ENCODE measurements around the gene SLC1A6. TPM values are rescaled to one million over a fixed set of nuclear protein-coding genes. Genes with fewer than 3 reads are reported as not detected.

Gene SLC1A6
- total RNA-seq, 1 experiment from 2014 or later = 2.9 TPM

DNA sequence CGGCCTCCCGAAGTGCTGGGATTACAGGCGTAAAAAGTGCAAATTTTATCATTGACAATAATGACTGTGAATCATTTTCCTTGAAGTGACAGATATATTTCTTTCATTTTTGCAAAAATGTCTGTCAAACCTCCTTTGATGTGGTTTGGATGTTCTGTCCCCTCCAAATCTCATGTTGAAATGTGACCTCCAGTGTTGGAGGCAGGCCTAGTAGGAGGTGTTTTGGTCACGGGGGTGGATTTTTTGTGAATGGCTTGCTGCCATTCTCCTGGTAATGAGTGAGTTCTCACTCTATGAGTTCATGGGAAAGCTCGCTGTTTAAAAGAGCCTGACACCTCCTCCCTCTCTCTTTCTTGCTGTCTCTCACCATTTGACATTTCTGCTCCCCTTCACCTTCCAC is 5.5 kb upstream of the SLC1A6 start:
- BruUV-seq (replicated peaks) = no TSS peak

DNA sequence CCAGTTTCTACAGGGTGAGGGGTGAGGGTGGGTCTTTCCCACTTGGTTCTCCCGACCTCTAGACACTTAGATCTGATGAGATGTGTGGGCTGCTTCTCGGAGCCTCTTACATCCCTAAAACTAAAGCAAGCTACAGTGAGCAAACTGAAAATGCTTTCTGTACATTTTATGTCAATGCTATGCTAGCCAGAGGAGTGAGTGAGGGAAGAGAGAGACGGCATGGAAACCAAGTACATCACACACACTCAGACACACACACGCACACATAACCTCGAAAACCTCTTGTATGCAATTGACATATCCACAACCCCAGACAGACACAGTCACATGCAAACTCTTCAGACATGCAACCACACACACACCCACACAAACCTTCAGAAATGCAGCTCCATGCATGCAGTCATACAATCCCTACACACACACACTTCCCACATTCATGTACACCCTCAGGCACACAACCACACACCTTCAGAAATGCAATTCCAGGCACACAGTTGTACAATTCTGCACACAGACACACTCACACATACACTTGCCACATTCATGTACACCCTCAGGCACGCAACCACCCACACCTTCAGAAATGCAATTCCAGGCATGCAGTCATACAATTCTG is 1.4 kb downstream of the SLC1A6 start:
- no peaks in the 10 kb centered on the region for H3K9me3 ChIP-seq (ENCODE audit: insufficient read depth, low read depth)
- H2AFZ ChIP-seq = 0 out of 2 replicates have a peak overlapping the region, but pooled peaks have one; percentile 63
- ChIA-PET POLR2A (ENCODE audit: unreplicated experiment) (no interaction called here), CTCF (no interaction called here)
- intact Hi-C loops (cut with micrococcal nuclease; ENCODE audit: unreplicated experiment) = no loop called here
- BruUV-seq (replicated peaks) = no TSS peak
- TF ChIP-seq, protein P1, sequence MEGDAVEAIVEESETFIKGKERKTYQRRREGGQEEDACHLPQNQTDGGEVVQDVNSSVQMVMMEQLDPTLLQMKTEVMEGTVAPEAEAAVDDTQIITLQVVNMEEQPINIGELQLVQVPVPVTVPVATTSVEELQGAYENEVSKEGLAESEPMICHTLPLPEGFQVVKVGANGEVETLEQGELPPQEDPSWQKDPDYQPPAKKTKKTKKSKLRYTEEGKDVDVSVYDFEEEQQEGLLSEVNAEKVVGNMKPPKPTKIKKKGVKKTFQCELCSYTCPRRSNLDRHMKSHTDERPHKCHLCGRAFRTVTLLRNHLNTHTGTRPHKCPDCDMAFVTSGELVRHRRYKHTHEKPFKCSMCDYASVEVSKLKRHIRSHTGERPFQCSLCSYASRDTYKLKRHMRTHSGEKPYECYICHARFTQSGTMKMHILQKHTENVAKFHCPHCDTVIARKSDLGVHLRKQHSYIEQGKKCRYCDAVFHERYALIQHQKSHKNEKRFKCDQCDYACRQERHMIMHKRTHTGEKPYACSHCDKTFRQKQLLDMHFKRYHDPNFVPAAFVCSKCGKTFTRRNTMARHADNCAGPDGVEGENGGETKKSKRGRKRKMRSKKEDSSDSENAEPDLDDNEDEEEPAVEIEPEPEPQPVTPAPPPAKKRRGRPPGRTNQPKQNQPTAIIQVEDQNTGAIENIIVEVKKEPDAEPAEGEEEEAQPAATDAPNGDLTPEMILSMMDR (conservative IDR thresholded peaks at IDR 0.05) = no peak
- no peak for TF ChIP-seq EZH2 (IDR thresholded peaks at IDR 0.05; ENCODE audit: low read depth)
- peak overlapping the region; percentile 68 for H3K4me2 ChIP-seq
- DNase-seq = no peak
- H3K27ac ChIP-seq = no peak overlapping the region
- H3K4me1 ChIP-seq (replicated peaks; ENCODE audit: insufficient read depth) = no peaks in the 10 kb centered on the region
- H3F3A ChIP-seq (ENCODE audit: insufficient read depth, low read depth) = peaks cover 9% of the 10 kb centered on the region; the same call in 1 of the 2 replicates
- no peaks in the 10 kb centered on the region for H4K20me1 ChIP-seq (ENCODE audit: insufficient read depth)
- no peaks in the 10 kb centered on the region for H3K9me2 ChIP-seq (ENCODE audit: insufficient read depth)
- H3K4me3 ChIP-seq = peak overlapping the region; percentile 50
- H3K27me3 ChIP-seq (ENCODE audit: insufficient read depth, low read depth) = no peaks in the 10 kb centered on the region
- H3K36me3 ChIP-seq (ENCODE audit: low read depth) = no peaks in the 10 kb centered on the region
- H3K79me2 ChIP-seq (ENCODE audit: low read depth) = peaks cover 38% of the 10 kb centered on the region

More for the DNA sequence above, 5.5 kb upstream of the SLC1A6 start:
- CTCF ChIA-PET = no interaction called here
- Histone ChIP-seq H4K20me1 (ENCODE audit: insufficient read depth) (no peaks in the 10 kb centered on the region), H3F3A (ENCODE audit: insufficient read depth, low read depth) (0 out of 2 replicates have a peak, but pooled peaks cover 3% of the 10 kb centered on the region), H3K36me3 (ENCODE audit: low read depth) (no peaks in the 10 kb centered on the region), H3K4me1 (replicated peaks; ENCODE audit: insufficient read depth) (no peaks in the 10 kb centered on the region), H3K79me2 (ENCODE audit: low read depth) (peaks cover 2% of the 10 kb centered on the region; the same call in 1 of the 2 replicates), H3K9me3 (ENCODE audit: insufficient read depth, low read depth) (no peaks in the 10 kb centered on the region), H3K27me3 (ENCODE audit: insufficient read depth, low read depth) (no peaks in the 10 kb centered on the region), H3K4me2 (no peak overlapping the region), H3K9me2 (ENCODE audit: insufficient read depth) (no peaks in the 10 kb centered on the region), H2AFZ (no peak overlapping the region), H3K27ac (no peak overlapping the region), H3K4me3 (no peak overlapping the region)
- no peak for DNase-seq
- POLR2A ChIA-PET (ENCODE audit: unreplicated experiment) = no interaction called here
- intact Hi-C loops (cut with micrococcal nuclease; ENCODE audit: unreplicated experiment) = no loop called here
- TF ChIP-seq, protein P1 (conservative IDR thresholded peaks at IDR 0.05) = no peak
- TF ChIP-seq EZH2 (IDR thresholded peaks at IDR 0.05; ENCODE audit: low read depth) = no peak

DNA sequence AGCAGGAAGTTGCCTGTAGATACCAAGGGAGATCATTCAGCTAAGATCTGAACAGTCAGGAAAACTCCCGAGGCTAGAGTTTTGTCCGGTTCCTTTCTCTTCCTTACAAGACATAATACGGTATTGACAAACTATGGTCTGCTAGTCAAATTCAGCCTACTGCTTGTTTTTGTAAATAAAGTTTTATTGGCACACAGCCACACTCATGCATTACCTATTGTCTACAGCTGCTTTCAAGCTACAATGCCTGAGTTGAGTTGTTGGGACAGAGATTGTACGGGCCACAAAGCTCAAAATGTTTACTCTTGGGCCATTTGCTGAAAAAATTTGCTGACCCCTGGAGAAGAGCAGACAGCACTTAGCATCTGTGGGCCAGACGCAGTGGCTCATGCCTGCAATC is 2.5 kb downstream of the SLC1A6 start:
- ChIA-PET CTCF (no interaction called here), POLR2A (ENCODE audit: unreplicated experiment) (interaction anchor here (0.7 kb wide), 1 partner anchor 70 kb away, joined by 28 read pairs; no protein-coding TSS in a partner anchor)
- Histone ChIP-seq H3K9me3 (ENCODE audit: insufficient read depth, low read depth) (no peaks in the 10 kb centered on the region), H4K20me1 (ENCODE audit: insufficient read depth) (no peaks in the 10 kb centered on the region), H3K4me1 (replicated peaks; ENCODE audit: insufficient read depth) (no peaks in the 10 kb centered on the region), H2AFZ (no peak overlapping the region), H3K4me2 (peak overlapping the region; percentile 68), H3K27ac (no peak overlapping the region), H3K4me3 (peak overlapping the region; percentile 13; the same call in 1 of the 2 replicates), H3K36me3 (ENCODE audit: low read depth) (no peaks in the 10 kb centered on the region), H3K27me3 (ENCODE audit: insufficient read depth, low read depth) (no peaks in the 10 kb centered on the region), H3K79me2 (ENCODE audit: low read depth) (peaks cover 38% of the 10 kb centered on the region), H3F3A (ENCODE audit: insufficient read depth, low read depth) (peaks cover 6% of the 10 kb centered on the region; the same call in 1 of the 2 replicates), H3K9me2 (ENCODE audit: insufficient read depth) (no peaks in the 10 kb centered on the region)
- intact Hi-C loops (cut with micrococcal nuclease; ENCODE audit: unreplicated experiment) = no loop called here
- TF ChIP-seq EZH2 (IDR thresholded peaks at IDR 0.05; ENCODE audit: low read depth) = no peak
- TF ChIP-seq, protein P1 (conservative IDR thresholded peaks at IDR 0.05) = no peak
- no peak for DNase-seq
- no TSS peak for BruUV-seq (replicated peaks)

Data from PC-9 (cell line).